Endometrial microvascular endothelial cells (primary cell): ENCODE measurements around the gene CEBPZOS. TPM values are rescaled to one million over a fixed set of nuclear protein-coding genes. Genes with fewer than 3 reads are reported as not detected.

Experiments
- in situ Hi-C: cut with HindIII; loops from 2 replicates; pipeline ENCODE4 v1.10.0; 2017; ENCODE audit warnings: low sequenced_read_pairs, low pct_unique_long_range_greater_than_20kb; ENCODE audit errors: inconsistent ontology term
- total RNA-seq: library from RNA; depleted of rRNA; stranded (reverse); fragments of >200 nt; gene quantifications from one replicate; pipeline ENCODE4 v1.2.3, GENCODE V29; 2015; ENCODE audit errors: inconsistent ontology term

Gene CEBPZOS
- total RNA-seq: 18.9 TPM

DNA sequence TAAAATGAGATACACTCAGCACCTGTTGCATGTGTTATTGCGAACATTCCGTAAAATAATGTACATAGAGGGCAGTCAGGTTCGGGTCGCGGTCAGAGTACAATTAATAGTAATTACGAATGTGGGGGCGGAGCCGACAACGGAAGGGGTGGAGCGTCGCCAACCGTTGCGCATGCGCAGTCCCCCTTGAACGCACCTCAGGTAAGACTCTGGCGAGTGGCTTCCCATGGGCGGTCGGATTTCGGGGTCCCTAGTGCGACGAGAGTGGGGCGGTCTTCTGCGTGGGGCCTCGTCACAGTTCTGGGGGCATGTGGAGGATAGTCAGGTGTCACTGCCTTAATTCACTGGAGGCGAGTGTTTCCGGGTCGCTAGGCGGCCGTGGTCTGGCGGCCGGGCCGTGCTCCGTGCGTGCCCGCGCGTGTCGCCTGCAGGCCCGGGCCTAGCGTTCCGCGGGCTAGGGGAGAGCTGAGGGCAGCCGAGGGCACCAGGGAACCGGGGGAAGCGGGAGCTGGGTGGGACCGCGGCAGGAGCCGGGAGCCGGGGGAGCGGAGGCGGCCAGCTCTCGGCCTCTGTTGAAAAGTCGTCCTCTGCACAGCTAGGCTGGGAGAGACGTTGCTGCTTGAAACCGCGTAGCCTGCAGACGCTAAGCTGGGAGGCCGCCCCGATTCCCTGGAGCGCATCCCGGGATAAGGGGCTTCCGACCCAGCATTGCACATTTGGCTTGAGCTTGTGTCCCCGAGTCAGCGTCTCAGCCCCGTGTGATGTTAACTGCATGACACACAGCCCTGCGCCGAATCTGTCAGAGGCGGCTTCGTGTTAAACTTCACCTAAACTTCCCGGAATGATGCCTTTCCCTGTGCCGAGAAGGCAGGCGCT, at the start of gene CEBPZOS:
TSS of gene CEBPZOS (plus strand) at position 177 of the 876 bp plus-strand sequence. CDS start 3,209 bp downstream, outside the sequence.
- in situ Hi-C loops: no loop called here

DNA sequence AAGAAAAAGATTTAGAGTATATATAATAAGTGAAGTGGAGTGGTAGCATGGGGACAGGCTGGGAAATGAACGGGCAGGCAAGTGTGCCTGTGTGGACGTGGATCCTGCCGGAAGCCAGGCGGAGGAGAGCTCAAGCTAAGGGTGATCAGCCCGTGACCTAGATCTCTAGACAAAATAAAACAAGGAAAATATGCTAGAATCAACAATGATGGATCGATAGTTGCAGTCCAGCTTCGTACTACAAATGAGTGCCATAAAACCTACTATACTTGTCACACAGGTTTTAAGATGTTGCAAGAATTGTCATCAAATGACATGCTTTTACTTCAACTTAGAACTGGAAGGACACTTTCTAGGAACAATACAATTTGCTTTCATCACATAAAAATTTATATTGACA, 48.0 kb upstream of the CEBPZOS start:
- in situ Hi-C loops: no loop called here

DNA sequence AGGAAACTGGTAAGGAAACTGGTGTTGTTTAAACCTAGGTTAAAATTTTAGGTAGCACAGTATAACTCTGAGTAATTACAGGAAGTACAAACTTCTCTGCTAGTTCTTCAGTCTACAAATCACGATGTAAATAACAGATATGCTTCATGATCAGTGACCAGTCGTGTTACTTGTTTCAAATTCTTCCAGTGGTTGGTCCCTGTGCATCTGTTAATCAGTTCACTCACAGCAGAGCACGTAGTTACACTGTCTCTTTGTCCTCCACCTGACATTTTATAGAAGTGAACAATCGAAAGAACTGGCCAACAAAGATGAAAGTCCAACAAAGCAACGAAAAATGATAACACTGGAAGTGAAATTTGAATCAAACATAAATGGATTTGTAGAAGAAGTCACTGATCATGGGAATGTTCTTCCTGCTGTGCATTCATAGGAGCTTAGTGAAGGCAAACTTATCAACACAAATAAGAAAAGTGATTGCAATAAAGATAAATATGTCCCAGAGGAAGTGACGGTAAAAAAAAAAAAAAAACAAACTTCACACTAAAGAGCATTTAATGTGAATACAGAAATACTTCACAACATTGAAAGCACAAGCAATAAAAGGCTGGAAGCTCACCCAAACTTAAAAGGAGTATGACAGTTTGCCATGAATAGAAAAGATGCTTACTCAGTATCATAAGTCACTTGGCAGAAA, 46.5 kb upstream of the CEBPZOS start:
- in situ Hi-C loops: no loop called here

DNA sequence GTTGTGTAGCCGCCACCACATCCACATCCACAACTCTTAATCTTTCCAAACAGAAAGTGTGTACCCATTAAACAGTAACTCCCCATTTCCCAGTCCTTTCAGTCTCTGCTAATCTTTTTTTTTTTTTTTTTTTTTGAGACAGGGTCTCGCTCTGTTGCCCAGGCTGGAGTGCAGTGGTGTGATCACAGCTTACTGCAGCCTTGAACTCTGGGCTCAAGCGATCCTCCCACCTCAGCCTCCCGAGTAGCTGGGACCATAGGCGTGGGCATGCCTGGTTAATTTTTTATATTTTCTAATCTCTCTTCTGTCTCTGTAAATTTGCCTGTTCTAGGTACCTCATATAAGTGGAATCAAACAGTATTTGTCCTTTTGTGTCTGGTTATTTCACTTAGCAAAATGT, 43.1 kb upstream of the CEBPZOS start:
- in situ Hi-C loops: no loop called here

DNA sequence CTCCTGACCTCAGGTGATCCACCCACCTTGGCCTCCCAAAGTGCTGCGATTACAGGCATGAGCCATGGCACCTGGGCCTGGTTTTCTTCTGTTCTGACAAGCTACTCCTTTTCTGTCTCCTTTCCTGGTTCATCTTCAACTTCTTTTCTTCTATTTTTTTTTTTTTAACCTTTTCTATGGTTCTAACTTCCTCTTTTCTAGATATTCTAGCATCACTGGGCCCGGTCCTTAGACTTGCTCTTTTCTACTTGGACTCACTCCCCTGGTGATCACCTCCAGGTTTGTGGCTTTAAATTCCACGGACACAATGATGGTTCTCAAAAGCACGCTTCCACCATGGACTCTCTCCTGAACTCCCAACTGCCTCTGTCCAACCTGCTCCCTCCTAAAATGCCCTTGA, 41.5 kb upstream of the CEBPZOS start:
- in situ Hi-C loops: no loop called here

DNA sequence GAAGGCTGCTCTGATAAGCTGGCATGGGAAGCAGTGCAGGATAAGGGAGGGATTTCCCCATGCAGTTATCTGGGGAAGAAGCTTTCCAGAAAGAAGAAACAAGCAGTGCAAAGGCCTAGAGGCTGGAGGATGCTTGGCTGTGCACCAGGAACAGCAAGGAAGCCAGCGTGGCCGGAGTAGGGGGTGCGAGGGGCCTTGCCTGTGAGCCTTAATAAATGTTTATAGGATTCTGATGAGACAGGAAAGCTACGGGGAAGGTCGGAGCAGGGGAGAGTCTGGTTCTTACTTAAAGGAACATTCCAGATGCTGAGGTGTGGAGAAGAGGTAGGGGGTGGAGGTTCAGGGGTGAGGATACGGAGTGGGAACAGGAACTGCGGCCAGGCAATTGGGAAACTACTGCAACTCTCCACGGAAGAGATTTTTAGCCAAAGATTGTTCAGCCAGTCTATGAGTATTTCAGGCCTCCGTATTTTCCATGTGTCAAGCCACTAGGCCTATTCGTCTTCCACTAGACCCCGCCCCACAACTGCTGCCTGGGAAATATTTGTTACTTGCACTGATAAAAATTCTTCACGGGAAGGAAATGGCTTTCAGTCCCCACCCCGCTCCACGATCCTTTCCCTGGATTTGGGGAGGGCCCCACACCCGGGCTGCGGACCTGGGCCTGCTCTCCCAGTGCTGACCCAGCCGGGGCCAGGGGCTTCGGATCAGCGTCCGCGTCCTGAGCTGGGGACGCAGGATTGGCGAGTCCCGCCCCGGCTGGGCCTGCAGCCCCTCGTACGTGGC, 40.0 kb upstream of the CEBPZOS start:
- in situ Hi-C loops: no loop called here

DNA sequence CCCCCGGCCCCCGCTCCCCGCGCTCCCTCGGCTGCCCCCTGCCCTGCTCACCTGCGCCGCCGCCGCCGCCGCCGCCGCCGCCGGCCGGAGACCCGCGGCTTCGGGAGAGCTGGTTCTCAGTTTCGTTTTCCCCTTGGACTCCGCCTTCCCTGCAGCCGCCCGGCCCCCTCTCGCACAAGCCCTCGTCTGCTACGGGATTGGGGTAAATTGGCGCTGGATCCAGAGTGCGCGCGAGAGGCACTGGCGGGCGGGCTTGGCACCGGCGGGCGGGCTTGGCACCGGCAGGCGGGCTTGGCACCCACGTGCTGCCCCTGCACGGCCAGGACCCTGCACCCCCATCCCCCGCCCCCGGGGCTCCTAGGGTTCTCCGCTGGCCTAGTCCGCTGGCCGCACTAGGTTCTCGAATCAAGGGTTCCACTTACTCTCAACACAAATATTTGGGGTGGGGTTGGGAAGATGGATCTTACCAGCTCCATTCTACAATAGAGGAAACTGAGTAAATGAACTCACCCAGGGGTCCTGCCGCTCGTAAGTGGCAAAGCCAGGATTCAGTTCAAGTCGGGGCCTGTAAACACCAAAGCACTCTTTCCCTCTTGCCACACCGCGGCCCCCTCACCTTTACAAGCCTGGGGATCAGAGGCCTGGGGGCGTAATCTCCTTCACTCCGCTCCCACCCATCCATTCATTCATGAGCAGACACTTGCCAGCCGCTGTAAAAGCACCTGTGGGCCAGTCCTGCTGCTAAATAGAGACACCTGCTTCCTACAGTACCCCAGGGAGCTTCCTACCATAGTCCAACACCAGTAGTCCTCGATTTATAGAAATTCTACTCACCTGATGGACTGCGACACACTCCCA, 39.2 kb upstream of the CEBPZOS start, which contains the start of gene EIF2AK2:
TSS of gene EIF2AK2 (minus strand) at position 124 of the 858 bp plus-strand sequence. CDS start 9,174 bp downstream, outside the sequence.
- in situ Hi-C loops: no loop called here

DNA sequence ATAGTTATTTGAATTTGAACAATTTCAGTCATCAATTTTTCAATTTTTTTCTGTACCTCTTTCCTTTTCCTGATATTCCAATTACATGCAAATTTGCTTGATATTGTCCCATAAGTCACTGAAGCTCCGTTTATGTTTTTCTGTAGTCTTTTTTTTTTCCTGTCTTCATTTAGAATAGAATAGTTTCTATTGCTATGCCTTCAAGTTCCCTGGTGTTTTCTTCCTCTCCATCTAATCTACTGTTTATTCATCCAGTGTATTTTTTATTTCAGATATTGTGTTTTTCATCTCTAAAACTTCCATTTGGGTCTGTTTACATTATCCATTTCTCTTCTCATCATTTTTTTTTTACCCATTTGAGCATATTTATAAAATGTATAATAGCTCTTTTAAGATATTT, 31.5 kb upstream of the CEBPZOS start:
- in situ Hi-C loops: no loop called here

DNA sequence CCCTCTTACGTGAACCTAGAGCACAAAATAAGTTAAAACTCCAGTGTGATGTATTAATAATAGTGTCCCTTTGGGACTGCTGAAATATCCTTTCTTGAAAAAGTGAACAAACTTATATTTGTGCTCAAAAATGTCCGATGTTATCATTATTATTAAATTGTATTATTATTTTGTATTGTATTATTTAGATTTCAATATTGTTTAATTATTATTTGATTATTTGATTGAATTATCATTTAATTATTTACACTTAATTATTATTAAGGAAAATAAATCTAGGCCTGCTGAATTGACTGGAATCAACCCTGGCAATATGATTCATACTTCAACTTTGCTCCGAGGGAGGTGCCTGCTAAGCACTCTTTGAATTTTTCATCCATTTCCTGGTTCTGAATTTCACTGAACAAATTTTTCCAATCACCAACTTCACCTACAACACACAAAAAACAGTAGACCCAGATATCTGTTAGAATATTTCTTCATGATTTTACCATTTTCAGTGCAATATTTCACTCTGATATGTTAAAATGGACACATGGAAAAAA, 28.6 kb upstream of the CEBPZOS start:
- in situ Hi-C loops: no loop called here

DNA sequence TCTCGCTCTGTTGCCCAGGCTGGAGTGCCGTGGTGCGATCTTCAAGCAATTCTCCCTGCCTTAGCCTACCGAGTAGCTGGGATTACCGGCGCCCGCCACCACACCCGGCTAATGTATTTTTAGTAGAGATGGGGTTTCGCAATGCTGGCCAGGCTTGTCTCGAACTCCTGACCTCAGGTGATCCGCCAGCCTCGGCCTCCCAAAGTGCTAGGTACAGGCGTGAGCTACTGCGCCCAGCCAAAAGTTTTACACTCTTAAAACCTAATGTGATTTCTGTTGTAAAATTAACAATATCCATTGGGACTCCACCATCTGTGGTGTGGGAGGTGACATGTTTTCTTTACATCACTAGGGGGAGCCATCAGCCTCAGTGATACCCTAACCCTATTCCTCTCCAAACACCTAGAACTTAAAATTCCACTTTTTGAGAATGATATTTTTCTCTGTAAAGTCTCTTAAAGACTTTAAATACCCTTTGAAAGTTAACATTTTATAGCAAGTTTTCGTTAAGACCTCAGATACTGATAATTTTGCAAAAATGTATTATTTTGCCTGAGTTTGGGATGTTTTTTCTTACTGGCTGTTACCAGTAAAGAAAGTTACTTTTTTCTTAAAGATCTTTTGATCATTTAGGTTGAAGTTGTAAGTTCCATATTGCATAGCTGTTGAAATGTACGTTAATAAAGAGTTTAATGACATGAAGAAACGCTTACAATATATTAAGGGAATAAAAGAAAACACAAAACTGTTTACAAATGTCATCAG, 27.9 kb upstream of the CEBPZOS start:
- in situ Hi-C loops: no loop called here

DNA sequence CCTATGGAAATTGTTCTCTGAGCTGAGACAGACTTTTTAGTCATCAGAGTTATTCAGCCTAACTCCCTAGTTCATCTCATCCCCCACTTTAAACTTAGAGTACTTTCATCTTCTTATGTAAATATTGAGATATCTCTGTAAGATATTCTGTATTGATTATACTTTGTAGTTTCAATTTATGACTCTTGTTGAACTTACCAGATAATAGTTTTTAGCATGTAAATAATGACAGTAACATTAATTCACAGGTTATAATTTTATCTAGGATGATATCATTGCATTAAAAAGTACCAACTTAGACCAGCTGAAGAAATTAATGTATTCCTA, 24.7 kb upstream of the CEBPZOS start:
- in situ Hi-C loops: no loop called here

DNA sequence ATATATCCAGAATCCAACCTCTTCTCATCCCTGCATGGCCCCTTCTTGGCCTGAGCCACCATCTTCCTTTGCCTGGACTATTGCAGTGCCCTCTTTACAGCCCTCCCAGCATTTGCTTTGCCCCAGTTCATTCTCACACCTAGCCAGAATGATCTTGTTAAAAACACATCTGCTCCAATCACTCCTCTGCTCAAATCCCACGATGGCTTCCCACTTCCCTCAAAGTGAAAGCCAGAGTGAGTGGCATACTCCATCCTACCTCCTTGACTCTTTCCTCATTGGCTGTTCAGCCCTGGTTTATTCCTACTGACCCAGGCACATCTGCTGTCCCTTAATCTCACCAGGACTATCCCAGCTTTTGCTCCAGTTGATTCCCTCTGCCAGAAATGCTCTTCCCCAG, 22.6 kb upstream of the CEBPZOS start:
- in situ Hi-C loops: no loop called here

DNA sequence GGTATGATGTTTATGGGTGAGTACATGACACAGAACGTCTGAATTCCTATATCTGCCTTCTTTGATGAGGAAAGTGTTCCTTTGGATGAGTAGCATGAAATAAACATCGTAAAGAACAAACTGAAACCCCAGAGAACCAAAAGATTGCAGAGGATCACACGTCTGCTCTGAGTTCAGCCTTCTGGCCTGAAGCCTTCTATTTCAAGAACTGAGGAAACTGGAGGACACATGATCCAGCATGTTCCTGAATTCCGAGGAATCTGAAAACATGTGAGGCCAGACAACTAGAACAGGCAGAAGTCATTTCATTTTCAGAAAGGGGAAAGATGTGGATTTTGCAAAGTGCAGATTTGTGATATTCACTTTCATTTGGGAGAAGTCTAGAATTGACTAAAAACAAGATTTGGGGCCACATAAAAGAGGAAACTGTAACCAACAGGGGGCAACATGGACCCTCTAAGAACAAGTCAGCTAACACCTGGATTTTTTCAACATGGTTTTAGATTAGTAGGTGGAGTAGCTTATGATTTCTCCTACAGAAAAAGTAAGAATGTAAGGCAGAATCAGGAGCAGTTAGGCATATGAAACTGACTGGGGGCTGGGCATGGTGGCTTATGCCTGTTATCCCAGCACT, 16.2 kb upstream of the CEBPZOS start:
- in situ Hi-C loops: no loop called here

DNA sequence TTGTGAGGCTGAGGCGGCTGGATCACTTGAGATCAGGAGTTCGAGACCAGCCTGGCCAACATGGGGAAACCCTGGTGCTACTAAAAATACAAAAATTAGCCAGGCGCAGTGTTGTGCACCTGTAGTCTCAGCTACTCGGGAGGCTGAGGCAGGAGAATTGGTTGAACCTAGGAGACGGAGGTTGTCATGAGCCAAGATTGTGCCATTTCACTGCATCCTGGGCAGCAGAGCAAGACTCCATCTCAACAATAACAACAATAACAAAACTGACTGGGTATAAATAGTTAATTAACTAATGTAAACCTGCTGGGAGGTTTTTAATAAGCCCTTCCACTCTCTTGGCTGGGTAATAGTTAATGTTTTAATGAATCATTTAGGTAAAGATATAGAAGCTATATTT, 15.7 kb upstream of the CEBPZOS start:
- in situ Hi-C loops: no loop called here

DNA sequence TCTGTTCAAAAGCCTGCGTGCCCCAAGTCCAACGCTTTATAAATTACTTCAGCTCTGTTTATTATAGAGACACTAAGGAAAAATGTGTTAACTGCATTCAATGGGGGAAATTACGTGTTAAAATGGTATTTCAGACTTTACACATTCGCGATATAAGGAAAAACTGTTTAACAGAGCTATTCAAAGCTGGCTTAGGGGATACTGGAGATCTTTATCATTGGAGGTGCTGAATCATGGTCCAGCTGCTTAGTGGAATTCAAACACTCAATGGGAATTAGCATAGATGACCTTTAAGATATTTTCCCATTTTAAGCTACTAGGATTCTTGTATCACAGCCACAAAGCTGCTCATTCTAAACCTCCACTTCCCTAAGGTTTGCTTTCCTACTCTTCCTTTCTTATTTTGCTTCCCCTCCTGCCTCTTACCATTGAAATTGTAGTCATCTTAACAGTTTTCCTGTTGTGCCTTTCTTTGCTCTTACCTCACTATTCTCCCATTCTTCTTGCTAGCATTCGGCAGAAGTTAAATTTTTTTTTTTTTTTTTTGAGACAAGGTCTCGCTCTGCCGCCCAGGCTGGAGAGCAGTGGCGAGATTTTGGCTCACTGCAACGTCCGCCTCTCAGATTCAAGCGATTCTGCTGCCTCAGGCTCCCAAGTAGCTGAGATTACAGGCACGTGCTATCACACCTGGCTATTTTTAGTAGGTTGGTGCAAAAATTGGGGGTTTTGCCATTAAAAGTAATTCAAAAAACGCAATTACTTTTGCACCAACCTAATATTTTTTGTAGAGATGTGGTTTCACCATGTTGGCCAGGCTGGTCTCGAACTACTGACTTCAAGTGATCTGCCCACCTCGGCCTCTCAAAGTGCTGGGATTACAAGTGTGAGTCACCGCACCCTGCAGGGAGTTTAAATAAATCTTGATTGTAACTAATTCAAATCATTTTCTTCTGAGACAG, 14.3 kb upstream of the CEBPZOS start:
- in situ Hi-C loops: no loop called here

DNA sequence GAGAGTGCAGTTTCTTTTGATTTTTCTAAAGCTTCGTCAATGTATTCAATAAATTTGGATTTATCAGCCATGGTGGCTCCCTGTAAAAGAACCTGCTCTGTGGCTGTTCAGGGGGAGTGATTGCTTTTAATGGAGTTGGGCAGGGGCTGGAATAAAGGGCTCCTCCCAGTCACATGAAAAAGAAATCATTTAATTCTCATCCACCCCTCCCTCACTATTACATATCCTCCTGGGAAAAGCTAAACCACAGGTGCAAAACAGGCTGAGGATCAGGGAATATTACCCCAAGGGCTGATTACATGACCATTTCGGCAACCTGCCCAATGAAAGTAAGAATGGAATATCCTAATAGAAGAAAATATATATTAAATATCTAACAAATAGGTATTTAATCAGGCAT, 7.7 kb upstream of the CEBPZOS start, which contains the start of gene SULT6B1:
TSS of gene SULT6B1 (minus strand) at position 101 of the 400 bp plus-strand sequence. CDS start at position 71, 30 bp downstream.
- in situ Hi-C loops: no loop called here
